HCT116 (cell line): ENCODE measurements around the gene FAM171A2. TPM values are rescaled to one million over a fixed set of nuclear protein-coding genes. Genes with fewer than 3 reads are reported as not detected.

ENCODE experiments used
- ATAC-seq: fragments of 200-7000 bp; cut with Tn5 transposase; 2 replicates; pipeline ENCODE4 v1.9.1; 2020; ENCODE audit warnings: mild to moderate bottlenecking, moderate library complexity
- BruUV-seq: library from RNA; stranded (reverse); fragments of 400-500 nt; replicated peaks from 2 replicates; lab custom pipeline; 2021; lab: Mats Ljungman, UMichigan
- CTCF ChIA-PET: fragments of 300-600 bp; sonication (Branson Sonifier 250); formaldehyde crosslinking; loops from one replicate; lab custom pipeline; 2021; ENCODE audit warnings: antibody characterized with exemption; lab: Charles Lee
- POLR2A ChIA-PET: fragments of 300-600, 350-600 bp; sonication (Branson Sonifier 250); formaldehyde crosslinking; loops from one replicate; lab custom pipeline; 2021; ENCODE audit warnings: antibody characterized with exemption; lab: Charles Lee
- RAD21 ChIA-PET, 2 experiments: fragments of 300-600 bp; sonication (Branson Sonifier 250); formaldehyde crosslinking; loops; one replicate each; lab custom pipeline; 2023; ENCODE audit warnings: low total read pairs in 2 of 2; ENCODE audit not compliant: uncharacterized antibody in 2 of 2, unreplicated experiment in 2 of 2, low non-redundant PET in 1 of 2; lab: Charles Lee
- DNase-seq: peaks from one replicate; pipeline ENCODE4 v3.0.0-alpha.2; 2010; ENCODE audit warnings: low read depth, low spot score
- H2AFZ ChIP-seq: fragments of 200-600 bp; shearing (Covaris generic), sonication (generic); 2 replicates; pipeline ENCODE4 v1.6.1; 2017; ENCODE audit warnings: low read depth, mixed run types, mixed read lengths, antibody characterized with exemption, low read length; ENCODE audit not compliant: poor library complexity, severe bottlenecking
- H3K27ac ChIP-seq: 2 replicates; pipeline ENCODE4 v1.5.1; 2012; ENCODE audit warnings: low read depth, low read length
- H3K27me3 ChIP-seq: fragments of 200-600 bp; sonication (generic); 2 replicates; pipeline ENCODE4 v1.6.1; 2016; ENCODE audit warnings: mixed run types, low read length, mixed read lengths; ENCODE audit not compliant: insufficient read depth
- H3K36me3 ChIP-seq, 2 experiments: fragments of 200-500 bp in 1 of 2; fragments of 200-600 bp in 1 of 2; sonication (Bioruptor generic) in 1 of 2; sonication (generic) in 1 of 2; 2 replicates each; pipeline versions ENCODE4 v1.5.1 to v1.6.1; 2014 to 2016; ENCODE audit warnings: low read length in 2 of 2, inconsistent platforms in 1 of 2, mixed read lengths in 1 of 2, mixed run types in 1 of 2; ENCODE audit not compliant: insufficient read depth in 2 of 2, control insufficient read depth in 1 of 2
- H3K4me1 ChIP-seq, 2 experiments: fragments of 200-600 bp in 1 of 2; sonication (generic) in 1 of 2; 2 replicates each; pipeline versions ENCODE4 v1.5.1 to v1.6.1; 2012 to 2017; ENCODE audit warnings: low read length in 2 of 2, inconsistent platforms in 1 of 2, mild to moderate bottlenecking in 1 of 2, mixed read lengths in 1 of 2, mixed run types in 1 of 2, moderate library complexity in 1 of 2; ENCODE audit not compliant: insufficient read depth in 2 of 2, control insufficient read depth in 1 of 2
- H3K4me2 ChIP-seq: fragments of 200-600 bp; sonication (generic); 2 replicates; pipeline ENCODE4 v1.6.1; 2017; ENCODE audit warnings: mixed run types, low read length, mixed read lengths
- H3K4me3 ChIP-seq, 2 experiments: fragments of 200-600 bp in 1 of 2; sonication (generic) in 1 of 2; replicated peaks in 1 of 2; 2 replicates each; pipeline ENCODE4 v1.5.1; 2011 to 2016; ENCODE audit warnings: low read length in 2 of 2, control low read depth in 1 of 2, low read depth in 1 of 2, mild to moderate bottlenecking in 1 of 2, mixed read lengths in 1 of 2, mixed run types in 1 of 2
- H3K79me2 ChIP-seq: fragments of 200-600 bp; sonication (generic); 2 replicates; pipeline ENCODE4 v1.6.1; 2017; ENCODE audit warnings: mild to moderate bottlenecking, mixed run types, low read length, moderate library complexity, mixed read lengths; ENCODE audit not compliant: insufficient read depth
- H3K9ac ChIP-seq: fragments of 200-600 bp; sonication (generic); 2 replicates; pipeline ENCODE4 v1.6.1; 2016; ENCODE audit warnings: low read length, mixed read lengths
- H3K9me2 ChIP-seq: fragments of 200-600 bp; sonication (generic), shearing (Covaris generic); 2 replicates; pipeline ENCODE4 v1.6.1; 2017; ENCODE audit warnings: mixed run types, mild to moderate bottlenecking, moderate library complexity; ENCODE audit not compliant: insufficient read depth
- H3K9me3 ChIP-seq, 2 experiments: fragments of 200-500 bp in 1 of 2; fragments of 200-600 bp in 1 of 2; sonication (Bioruptor generic) in 1 of 2; sonication (generic) in 1 of 2; 2 replicates each; pipeline ENCODE4 v1.6.1; 2014 to 2017; ENCODE audit warnings: low read length in 2 of 2, mixed read lengths in 2 of 2, inconsistent platforms in 1 of 2, low read depth in 1 of 2, mild to moderate bottlenecking in 1 of 2, mixed run types in 1 of 2, moderate library complexity in 1 of 2; ENCODE audit not compliant: control insufficient read depth in 1 of 2, insufficient read depth in 1 of 2
- H4K20me1 ChIP-seq: fragments of 200-600 bp; sonication (generic), shearing (Covaris generic); 2 replicates; pipeline ENCODE4 v1.6.1; 2017; ENCODE audit warnings: mixed run types, mild to moderate bottlenecking, moderate library complexity; ENCODE audit not compliant: insufficient read depth
- CBX3 ChIP-seq: IDR thresholded peaks from 2 replicates; pipeline ENCODE4 v1.6.1; 2012; ENCODE audit warnings: low read depth
- EGR1 ChIP-seq: IDR thresholded peaks from 2 replicates; pipeline ENCODE4 v1.6.1; 2012; ENCODE audit warnings: low read depth
- EZH2 ChIP-seq: fragments of 200-600 bp; sonication (generic); IDR thresholded peaks from 2 replicates; pipeline ENCODE4 v1.6.1; 2017; ENCODE audit warnings: antibody characterized with exemption, mixed run types
- EZH2phosphoT487 ChIP-seq: fragments of 200-600 bp; IDR thresholded peaks from 2 replicates; pipeline ENCODE4 v1.6.1; 2018; ENCODE audit warnings: antibody characterized with exemption, borderline replicate concordance
- FOSL1 ChIP-seq: IDR thresholded peaks from 2 replicates; pipeline ENCODE4 v1.6.1; 2012; ENCODE audit warnings: low read depth
- POLR2A ChIP-seq: IDR thresholded peaks from 2 replicates; pipeline ENCODE4 v1.7.0; 2011; ENCODE audit warnings: borderline replicate concordance; ENCODE audit not compliant: insufficient read depth, insufficient read length; ENCODE audit errors: extremely low read depth
- RAD21 ChIP-seq: IDR thresholded peaks from 2 replicates; pipeline ENCODE4 v1.6.1; 2012; ENCODE audit warnings: low read depth, mild to moderate bottlenecking
- SP1 ChIP-seq: IDR thresholded peaks from 2 replicates; pipeline ENCODE4 v1.6.1; 2012; ENCODE audit warnings: low read depth
- TCF7L2 ChIP-seq: IDR thresholded peaks from 2 replicates; pipeline ENCODE4 v1.7.0; 2011; ENCODE audit warnings: borderline replicate concordance, inconsistent platforms; ENCODE audit not compliant: insufficient read depth, insufficient read length; ENCODE audit errors: extremely low read depth
- YY1 ChIP-seq: IDR thresholded peaks from 2 replicates; pipeline ENCODE4 v1.6.1; 2011; ENCODE audit warnings: low read length, low read depth, moderate library complexity, mild to moderate bottlenecking; ENCODE audit not compliant: insufficient replicate concordance; ENCODE audit errors: extremely low read depth
- ZFX ChIP-seq: fragments of 450-650 bp; IDR thresholded peaks from 2 replicates; pipeline ENCODE4 v1.6.1; 2017
- ZNF274 ChIP-seq: fragments of 200-500 bp; sonication (Bioruptor generic); IDR thresholded peaks from 2 replicates; pipeline ENCODE4 v1.6.1; 2014; ENCODE audit warnings: mild to moderate bottlenecking, low read depth, low read length, inconsistent platforms
- intact Hi-C: fragments of 100-400 bp; cut with micrococcal nuclease; formaldehyde crosslinking; loops from 2 replicates; pipeline ENCODE4 v1.10.0; 2022
- total RNA-seq: library from RNA; stranded (reverse); gene quantifications from one replicate; pipeline ENCODE4 v1.2.1, GENCODE V29; 2021; ENCODE audit not compliant: unreplicated experiment
- TF ChIP-seq, protein P1 (sequence below), 3 experiments: fragments of 200-600 bp in 1 of 3; sonication (generic) in 1 of 3; IDR thresholded peaks in 2 of 3; conservative IDR thresholded peaks in 1 of 3; 2 replicates each; pipeline ENCODE4 v1.5.1; 2012 to 2017; ENCODE audit warnings: low read depth in 2 of 3, low read length in 2 of 3, antibody characterized with exemption in 1 of 3, borderline replicate concordance in 1 of 3, control low read depth in 1 of 3, mild to moderate bottlenecking in 1 of 3, mixed read lengths in 1 of 3, mixed run types in 1 of 3, moderate library complexity in 1 of 3; ENCODE audit not compliant: insufficient read depth in 1 of 3
- TF ChIP-seq, protein P2 (sequence below): IDR thresholded peaks from 2 replicates; pipeline ENCODE4 v1.6.1; 2012

The FAM171A2 gene
- total RNA-seq, 1 experiment from 2014 or later = 18.0 TPM

DNA sequence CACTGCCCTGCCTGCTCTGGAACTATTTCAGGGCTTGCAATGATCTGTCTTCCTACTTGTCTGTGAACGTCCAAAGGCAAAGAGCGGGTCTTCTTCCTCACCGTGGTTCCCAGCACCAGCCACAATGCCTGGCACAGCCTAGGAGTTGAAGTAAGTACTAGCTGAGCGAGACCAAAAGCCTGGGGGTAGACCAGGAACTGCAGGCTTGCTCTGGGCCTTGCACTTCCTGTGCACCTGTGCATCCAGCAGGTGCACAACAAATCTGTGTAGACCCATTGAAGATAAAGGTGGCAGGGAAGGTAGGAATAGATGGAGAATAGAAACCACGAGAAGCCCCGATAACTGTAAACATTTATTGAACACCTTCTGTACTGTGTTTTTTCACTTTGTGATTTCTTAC is 4.6 kb downstream of the FAM171A2 start:
- DNase-seq (no peak), ATAC-seq (no peak)
- Histone ChIP-seq H3K27me3 (no peaks in the 10 kb centered on the region), H3K36me3 (no peaks in the 10 kb centered on the region; a peak in 1 of 4 replicates), H3K9ac (no peak overlapping the region), H3K79me2 (no peaks in the 10 kb centered on the region), H3K9me2 (no peaks in the 10 kb centered on the region), H4K20me1 (no peaks in the 10 kb centered on the region), H2AFZ (no peak overlapping the region), H3K4me1 (peaks cover 4 to 25% of the 10 kb centered on the region in 2 experiments; a peak in 3 of 4 replicates), H3K4me2 (no peak overlapping the region), H3K9me3 (no peaks in the 10 kb centered on the region), H3K27ac (no peak overlapping the region), H3K4me3 (no peak overlapping the region)
- ChIA-PET CTCF (interaction anchor here (1.0 kb wide), 1 partner anchor 13 kb away, joined by 3 read pairs; no protein-coding TSS in a partner anchor), RAD21 (no interaction called here), POLR2A (interaction anchor here (1.0 kb wide), 1 partner anchor 191 kb away, joined by 4 read pairs; no protein-coding TSS in a partner anchor)
- BruUV-seq = no TSS peak
- no peak for TF ChIP-seq CBX3
- no peak for TF ChIP-seq POLR2A
- no peak for TF ChIP-seq YY1
- TF ChIP-seq SP1 = no peak
- no peak for TF ChIP-seq EGR1
- TF ChIP-seq RAD21 = no peak
- TF ChIP-seq FOSL1 = no peak
- TF ChIP-seq ZNF274 = no peak
- no peak for TF ChIP-seq TCF7L2
- TF ChIP-seq EZH2phosphoT487 = no peak
- TF ChIP-seq EZH2 = no peak
- no peak for TF ChIP-seq ZFX
- TF ChIP-seq, protein P1, sequence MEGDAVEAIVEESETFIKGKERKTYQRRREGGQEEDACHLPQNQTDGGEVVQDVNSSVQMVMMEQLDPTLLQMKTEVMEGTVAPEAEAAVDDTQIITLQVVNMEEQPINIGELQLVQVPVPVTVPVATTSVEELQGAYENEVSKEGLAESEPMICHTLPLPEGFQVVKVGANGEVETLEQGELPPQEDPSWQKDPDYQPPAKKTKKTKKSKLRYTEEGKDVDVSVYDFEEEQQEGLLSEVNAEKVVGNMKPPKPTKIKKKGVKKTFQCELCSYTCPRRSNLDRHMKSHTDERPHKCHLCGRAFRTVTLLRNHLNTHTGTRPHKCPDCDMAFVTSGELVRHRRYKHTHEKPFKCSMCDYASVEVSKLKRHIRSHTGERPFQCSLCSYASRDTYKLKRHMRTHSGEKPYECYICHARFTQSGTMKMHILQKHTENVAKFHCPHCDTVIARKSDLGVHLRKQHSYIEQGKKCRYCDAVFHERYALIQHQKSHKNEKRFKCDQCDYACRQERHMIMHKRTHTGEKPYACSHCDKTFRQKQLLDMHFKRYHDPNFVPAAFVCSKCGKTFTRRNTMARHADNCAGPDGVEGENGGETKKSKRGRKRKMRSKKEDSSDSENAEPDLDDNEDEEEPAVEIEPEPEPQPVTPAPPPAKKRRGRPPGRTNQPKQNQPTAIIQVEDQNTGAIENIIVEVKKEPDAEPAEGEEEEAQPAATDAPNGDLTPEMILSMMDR (IDR thresholded peaks at IDR 0.05 in 2 of 3, conservative IDR thresholded peaks at IDR 0.05 in 1 of 3; ENCODE audit: borderline replicate concordance in 1 of 3, insufficient read depth in 1 of 3, low read depth in 2 of 3, low read length in 2 of 3) = no peak
- TF ChIP-seq, protein P2, sequence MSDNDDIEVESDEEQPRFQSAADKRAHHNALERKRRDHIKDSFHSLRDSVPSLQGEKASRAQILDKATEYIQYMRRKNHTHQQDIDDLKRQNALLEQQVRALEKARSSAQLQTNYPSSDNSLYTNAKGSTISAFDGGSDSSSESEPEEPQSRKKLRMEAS = no peak
- intact Hi-C loops = no loop called here
